H1 (cell line): ENCODE data around the gene GTF2IRD1. TPM values are rescaled to one million over a fixed set of nuclear protein-coding genes. Genes with fewer than 3 reads are reported as not detected.

Source experiments
- BRCA1 ChIP-seq: IDR thresholded peaks from 2 replicates; pipeline ENCODE4 v1.6.1; 2012; ENCODE audit warnings: low read depth, low read length, improper control_type of control experiment
- CHD1 ChIP-seq: IDR thresholded peaks from 2 replicates; pipeline ENCODE4 v1.6.1; 2012; ENCODE audit warnings: low read depth, low read length, improper control_type of control experiment
- EGR1 ChIP-seq: IDR thresholded peaks from 2 replicates; pipeline ENCODE4 v1.6.1; 2011; ENCODE audit warnings: low read depth, low read length, borderline replicate concordance
- HDAC2 ChIP-seq, 2 experiments: fragments of 300-600 bp in 1 of 2; sonication (generic) in 1 of 2; IDR thresholded peaks; 2 replicates each; pipeline ENCODE4 v1.6.1; 2011 to 2012; ENCODE audit warnings: low read depth in 2 of 2, low read length in 2 of 2, mild to moderate bottlenecking in 2 of 2, moderate library complexity in 2 of 2, borderline replicate concordance in 1 of 2, inconsistent platforms in 1 of 2
- KDM1A ChIP-seq: fragments of 200-600, 300-600 bp; sonication (generic); IDR thresholded peaks from 2 replicates; pipeline ENCODE4 v1.7.1; 2016; ENCODE audit warnings: mild to moderate bottlenecking, low read length, borderline replicate concordance
- KDM5A ChIP-seq: fragments of 200-600 bp; IDR thresholded peaks from 2 replicates; pipeline ENCODE4 v1.7.1; 2012; ENCODE audit warnings: mild to moderate bottlenecking, low read length, inconsistent platforms, mixed read lengths
- POLR2A ChIP-seq, 2 experiments: IDR thresholded peaks; 1 replicate in 1 of 2; 2 replicates in 1 of 2; pipeline ENCODE4 v1.6.1; 2011; ENCODE audit warnings: low read depth in 2 of 2, low read length in 2 of 2, mild to moderate bottlenecking in 2 of 2; ENCODE audit errors: control extremely low read depth in 1 of 2
- RAD21 ChIP-seq, 2 experiments: IDR thresholded peaks in 1 of 2; conservative IDR thresholded peaks in 1 of 2; 2 replicates each; pipeline ENCODE4 v1.6.1; 2011; ENCODE audit warnings: low read depth in 2 of 2, low read length in 2 of 2, improper control_type of control experiment in 1 of 2, inconsistent platforms in 1 of 2, mild to moderate bottlenecking in 1 of 2, moderate library complexity in 1 of 2
- SAP30 ChIP-seq: fragments of 300-600 bp; sonication (generic); IDR thresholded peaks from 2 replicates; pipeline ENCODE4 v1.7.1; 2012; ENCODE audit warnings: low read length, moderate library complexity, mild to moderate bottlenecking, inconsistent platforms; ENCODE audit not compliant: insufficient read depth, insufficient replicate concordance
- SIRT6 ChIP-seq: IDR thresholded peaks from one replicate; pipeline ENCODE4 v1.7.1; 2012; ENCODE audit warnings: low read length, inconsistent platforms
- polyA plus RNA-seq, 7 experiments: library from polyadenylated mRNA; depleted of rRNA in 3 of 7; stranded (reverse) in 5 of 7; unstranded in 2 of 7; fragments of >200 nt in 5 of 7; fragments of 200-250 nt in 2 of 7; gene quantifications; 1 replicate in 5 of 7; 2 replicates in 1 of 7; 4 replicates in 1 of 7; pipeline versions ENCODE4 v1.2.1 to v1.2.3, GENCODE V29; 2011 to 2013; ENCODE audit warnings: missing spikeins in 2 of 7, mixed read lengths in 2 of 7
- total RNA-seq: library from RNA; stranded (reverse); fragmentation: NEBNext Ultra II Directional; extraction: Animal tissue kit (Norgen Biotek cat#: 25700); gene quantifications from 2 replicates; pipeline ENCODE4 v1.2.1, GENCODE V29; 2021
- TF ChIP-seq, protein P1 (sequence below): fragments of 300-600 bp; sonication (generic); IDR thresholded peaks from 2 replicates; pipeline ENCODE4 v1.7.1; 2012; ENCODE audit warnings: low read length, moderate library complexity, mild to moderate bottlenecking, inconsistent platforms; ENCODE audit not compliant: insufficient replicate concordance

Gene GTF2IRD1
- total and polyA plus RNA-seq, 2 of the 8 experiments (the other 6 are each of a cell fraction or from before 2014, with no cell fraction given): 27.4 to 45.4 TPM

DNA sequence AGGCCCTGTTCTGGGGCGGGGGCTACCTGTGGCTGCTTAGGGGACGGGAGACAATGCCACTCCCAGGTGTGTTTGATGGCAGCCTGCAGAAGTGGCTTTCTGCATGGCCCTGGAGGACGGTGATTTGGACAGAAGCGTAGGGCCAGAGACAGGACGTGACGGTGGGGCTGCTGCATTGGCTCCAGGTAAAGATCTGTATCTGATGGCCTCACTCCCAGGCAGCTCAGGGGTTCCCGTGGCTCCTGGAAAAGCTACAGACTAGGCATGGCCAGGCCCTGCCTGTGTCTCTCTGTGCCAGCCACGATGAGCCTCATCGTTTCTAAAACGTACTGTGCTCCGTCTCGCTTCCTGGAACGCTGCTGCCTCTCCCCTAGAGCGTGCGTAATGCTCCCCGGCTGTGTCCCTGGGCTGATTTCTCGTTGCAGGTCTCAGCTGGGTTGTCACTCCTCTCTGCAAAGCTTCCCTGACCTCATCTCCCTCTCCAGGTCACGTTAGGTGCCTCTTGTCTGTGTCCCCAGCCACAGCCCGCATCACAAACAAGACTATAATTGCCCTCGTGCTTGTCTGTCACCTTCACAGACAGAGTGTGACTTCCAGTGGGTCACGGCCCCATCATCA, 12.6 kb downstream of the GTF2IRD1 start (continued):
- TF ChIP-seq, protein P1, sequence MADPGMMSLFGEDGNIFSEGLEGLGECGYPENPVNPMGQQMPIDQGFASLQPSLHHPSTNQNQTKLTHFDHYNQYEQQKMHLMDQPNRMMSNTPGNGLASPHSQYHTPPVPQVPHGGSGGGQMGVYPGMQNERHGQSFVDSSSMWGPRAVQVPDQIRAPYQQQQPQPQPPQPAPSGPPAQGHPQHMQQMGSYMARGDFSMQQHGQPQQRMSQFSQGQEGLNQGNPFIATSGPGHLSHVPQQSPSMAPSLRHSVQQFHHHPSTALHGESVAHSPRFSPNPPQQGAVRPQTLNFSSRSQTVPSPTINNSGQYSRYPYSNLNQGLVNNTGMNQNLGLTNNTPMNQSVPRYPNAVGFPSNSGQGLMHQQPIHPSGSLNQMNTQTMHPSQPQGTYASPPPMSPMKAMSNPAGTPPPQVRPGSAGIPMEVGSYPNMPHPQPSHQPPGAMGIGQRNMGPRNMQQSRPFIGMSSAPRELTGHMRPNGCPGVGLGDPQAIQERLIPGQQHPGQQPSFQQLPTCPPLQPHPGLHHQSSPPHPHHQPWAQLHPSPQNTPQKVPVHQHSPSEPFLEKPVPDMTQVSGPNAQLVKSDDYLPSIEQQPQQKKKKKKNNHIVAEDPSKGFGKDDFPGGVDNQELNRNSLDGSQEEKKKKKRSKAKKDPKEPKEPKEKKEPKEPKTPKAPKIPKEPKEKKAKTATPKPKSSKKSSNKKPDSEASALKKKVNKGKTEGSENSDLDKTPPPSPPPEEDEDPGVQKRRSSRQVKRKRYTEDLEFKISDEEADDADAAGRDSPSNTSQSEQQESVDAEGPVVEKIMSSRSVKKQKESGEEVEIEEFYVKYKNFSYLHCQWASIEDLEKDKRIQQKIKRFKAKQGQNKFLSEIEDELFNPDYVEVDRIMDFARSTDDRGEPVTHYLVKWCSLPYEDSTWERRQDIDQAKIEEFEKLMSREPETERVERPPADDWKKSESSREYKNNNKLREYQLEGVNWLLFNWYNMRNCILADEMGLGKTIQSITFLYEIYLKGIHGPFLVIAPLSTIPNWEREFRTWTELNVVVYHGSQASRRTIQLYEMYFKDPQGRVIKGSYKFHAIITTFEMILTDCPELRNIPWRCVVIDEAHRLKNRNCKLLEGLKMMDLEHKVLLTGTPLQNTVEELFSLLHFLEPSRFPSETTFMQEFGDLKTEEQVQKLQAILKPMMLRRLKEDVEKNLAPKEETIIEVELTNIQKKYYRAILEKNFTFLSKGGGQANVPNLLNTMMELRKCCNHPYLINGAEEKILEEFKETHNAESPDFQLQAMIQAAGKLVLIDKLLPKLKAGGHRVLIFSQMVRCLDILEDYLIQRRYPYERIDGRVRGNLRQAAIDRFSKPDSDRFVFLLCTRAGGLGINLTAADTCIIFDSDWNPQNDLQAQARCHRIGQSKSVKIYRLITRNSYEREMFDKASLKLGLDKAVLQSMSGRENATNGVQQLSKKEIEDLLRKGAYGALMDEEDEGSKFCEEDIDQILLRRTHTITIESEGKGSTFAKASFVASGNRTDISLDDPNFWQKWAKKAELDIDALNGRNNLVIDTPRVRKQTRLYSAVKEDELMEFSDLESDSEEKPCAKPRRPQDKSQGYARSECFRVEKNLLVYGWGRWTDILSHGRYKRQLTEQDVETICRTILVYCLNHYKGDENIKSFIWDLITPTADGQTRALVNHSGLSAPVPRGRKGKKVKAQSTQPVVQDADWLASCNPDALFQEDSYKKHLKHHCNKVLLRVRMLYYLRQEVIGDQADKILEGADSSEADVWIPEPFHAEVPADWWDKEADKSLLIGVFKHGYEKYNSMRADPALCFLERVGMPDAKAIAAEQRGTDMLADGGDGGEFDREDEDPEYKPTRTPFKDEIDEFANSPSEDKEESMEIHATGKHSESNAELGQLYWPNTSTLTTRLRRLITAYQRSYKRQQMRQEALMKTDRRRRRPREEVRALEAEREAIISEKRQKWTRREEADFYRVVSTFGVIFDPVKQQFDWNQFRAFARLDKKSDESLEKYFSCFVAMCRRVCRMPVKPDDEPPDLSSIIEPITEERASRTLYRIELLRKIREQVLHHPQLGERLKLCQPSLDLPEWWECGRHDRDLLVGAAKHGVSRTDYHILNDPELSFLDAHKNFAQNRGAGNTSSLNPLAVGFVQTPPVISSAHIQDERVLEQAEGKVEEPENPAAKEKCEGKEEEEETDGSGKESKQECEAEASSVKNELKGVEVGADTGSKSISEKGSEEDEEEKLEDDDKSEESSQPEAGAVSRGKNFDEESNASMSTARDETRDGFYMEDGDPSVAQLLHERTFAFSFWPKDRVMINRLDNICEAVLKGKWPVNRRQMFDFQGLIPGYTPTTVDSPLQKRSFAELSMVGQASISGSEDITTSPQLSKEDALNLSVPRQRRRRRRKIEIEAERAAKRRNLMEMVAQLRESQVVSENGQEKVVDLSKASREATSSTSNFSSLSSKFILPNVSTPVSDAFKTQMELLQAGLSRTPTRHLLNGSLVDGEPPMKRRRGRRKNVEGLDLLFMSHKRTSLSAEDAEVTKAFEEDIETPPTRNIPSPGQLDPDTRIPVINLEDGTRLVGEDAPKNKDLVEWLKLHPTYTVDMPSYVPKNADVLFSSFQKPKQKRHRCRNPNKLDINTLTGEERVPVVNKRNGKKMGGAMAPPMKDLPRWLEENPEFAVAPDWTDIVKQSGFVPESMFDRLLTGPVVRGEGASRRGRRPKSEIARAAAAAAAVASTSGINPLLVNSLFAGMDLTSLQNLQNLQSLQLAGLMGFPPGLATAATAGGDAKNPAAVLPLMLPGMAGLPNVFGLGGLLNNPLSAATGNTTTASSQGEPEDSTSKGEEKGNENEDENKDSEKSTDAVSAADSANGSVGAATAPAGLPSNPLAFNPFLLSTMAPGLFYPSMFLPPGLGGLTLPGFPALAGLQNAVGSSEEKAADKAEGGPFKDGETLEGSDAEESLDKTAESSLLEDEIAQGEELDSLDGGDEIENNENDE: no peak
- TF ChIP-seq EGR1 (no peak), SAP30 (no peak), KDM1A (no peak), BRCA1 (no peak), KDM5A (no peak), POLR2A (IDR thresholded peaks at IDR 0.05; ENCODE audit: control extremely low read depth in 1 of 2, low read depth in 2 of 2, low read length in 2 of 2) (no peak), HDAC2 (IDR thresholded peaks at IDR 0.05; ENCODE audit: borderline replicate concordance in 1 of 2, low read depth in 2 of 2, low read length in 2 of 2) (no peak), CHD1 (no peak), RAD21 (IDR thresholded peaks at IDR 0.05 in 1 of 2, conservative IDR thresholded peaks at IDR 0.05 in 1 of 2; ENCODE audit: low read depth in 2 of 2, low read length in 2 of 2) (no peak), SIRT6 (no peak)
